ENCODE measurements around the gene TDRD10.

DNA sequence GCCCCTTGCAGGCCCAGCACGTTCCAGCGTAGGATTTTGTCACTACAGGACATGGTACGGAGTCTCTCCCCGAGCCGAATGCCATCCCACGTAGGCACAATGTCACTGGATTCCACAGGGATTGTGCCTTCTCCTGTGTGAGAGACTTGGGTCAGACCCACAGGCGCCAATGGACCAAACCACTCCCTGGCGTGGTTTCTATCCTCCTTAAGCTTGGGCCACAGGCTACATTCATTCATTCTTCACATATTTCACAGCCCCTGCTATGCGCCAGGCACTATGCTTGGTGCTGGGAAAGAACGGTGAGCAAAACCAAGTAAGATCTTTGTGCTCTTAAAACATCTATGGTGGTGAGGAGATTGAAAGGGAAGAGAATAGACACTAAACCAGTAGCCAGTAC is 84.2 kb downstream of the TDRD10 start:
- TF ChIP-seq TAF1 (IDR thresholded peaks at IDR 0.05; ENCODE audit: low read depth, low read length): no peak
- TF ChIP-seq, protein P1, sequence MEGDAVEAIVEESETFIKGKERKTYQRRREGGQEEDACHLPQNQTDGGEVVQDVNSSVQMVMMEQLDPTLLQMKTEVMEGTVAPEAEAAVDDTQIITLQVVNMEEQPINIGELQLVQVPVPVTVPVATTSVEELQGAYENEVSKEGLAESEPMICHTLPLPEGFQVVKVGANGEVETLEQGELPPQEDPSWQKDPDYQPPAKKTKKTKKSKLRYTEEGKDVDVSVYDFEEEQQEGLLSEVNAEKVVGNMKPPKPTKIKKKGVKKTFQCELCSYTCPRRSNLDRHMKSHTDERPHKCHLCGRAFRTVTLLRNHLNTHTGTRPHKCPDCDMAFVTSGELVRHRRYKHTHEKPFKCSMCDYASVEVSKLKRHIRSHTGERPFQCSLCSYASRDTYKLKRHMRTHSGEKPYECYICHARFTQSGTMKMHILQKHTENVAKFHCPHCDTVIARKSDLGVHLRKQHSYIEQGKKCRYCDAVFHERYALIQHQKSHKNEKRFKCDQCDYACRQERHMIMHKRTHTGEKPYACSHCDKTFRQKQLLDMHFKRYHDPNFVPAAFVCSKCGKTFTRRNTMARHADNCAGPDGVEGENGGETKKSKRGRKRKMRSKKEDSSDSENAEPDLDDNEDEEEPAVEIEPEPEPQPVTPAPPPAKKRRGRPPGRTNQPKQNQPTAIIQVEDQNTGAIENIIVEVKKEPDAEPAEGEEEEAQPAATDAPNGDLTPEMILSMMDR (IDR thresholded peaks at IDR 0.05; ENCODE audit: control extremely low read depth in 1 of 3, insufficient read depth in 1 of 3, low read depth in 1 of 3, low read length in 3 of 3): no peak
- TF ChIP-seq EZH2 (IDR thresholded peaks at IDR 0.05; ENCODE audit: low read depth, low read length, severe bottlenecking): no peak

All from H1 (cell line).